Hematopoietic multipotent progenitor cell (in vitro differentiated cells): ENCODE measurements around the gene FAU. TPM values are rescaled to one million over a fixed set of nuclear protein-coding genes. Genes with fewer than 3 reads are reported as not detected.

Source experiments
- DNase-seq, 3 donors: peaks; one replicate each; pipeline ENCODE4 v3.0.0-alpha.2; 2011 to 2015; ENCODE audit warnings: low read depth in 2 of 3, low spot score in 2 of 3
- total RNA-seq: library from RNA; depleted of rRNA; stranded (reverse); fragments of >200 nt; gene quantifications from one replicate; pipeline ENCODE4 v1.2.3, GENCODE V29; 2012

Gene FAU
- total RNA-seq, 1 donor: 655 TPM

GRCh38 chr11:65109231-65110198, 12.4 kb downstream of the FAU start:
- DNase-seq: no peak

GRCh38 chr11:65108469-65109123, 13.3 kb downstream of the FAU start:
- no peak for DNase-seq

- DNase-seq: no peak
These were observed 14.0 kb downstream of the FAU start for GRCh38 chr11:65107751-65108468.

GRCh38 chr11:65107078-65107477, 14.9 kb downstream of the FAU start:
- no peak for DNase-seq

GRCh38 chr11:65104628-65105027, 17.3 kb downstream of the FAU start:
- no peak for DNase-seq

- DNase-seq: no peak
These were observed 18.5 kb downstream of the FAU start for GRCh38 chr11:65103476-65103875.

- no peak for DNase-seq
These were observed 19.5 kb downstream of the FAU start for GRCh38 chr11:65102142-65103095.

- no peak for DNase-seq
These were observed 21.1 kb downstream of the FAU start for GRCh38 chr11:65100674-65101350.

- DNase-seq: no peak
These were observed 25.0 kb downstream of the FAU start for GRCh38 chr11:65096926-65097325.

GRCh38 chr11:65095974-65096806, 25.7 kb downstream of the FAU start, which contains the start of gene VPS51:
Gene VPS51 (plus strand): TSS chr11:65096214. CDS start chr11:65096251, 37 bp downstream.
- DNase-seq: peak; percentile 72 to 93 (median 89)

GRCh38 chr11:65095427-65095826, 26.5 kb downstream of the FAU start:
- DNase-seq: no peak

- no peak for DNase-seq
These were observed 31.3 kb downstream of the FAU start for GRCh38 chr11:65090628-65091027.

- no peak for DNase-seq
These were observed 32.3 kb downstream of the FAU start for GRCh38 chr11:65089621-65090020.

- DNase-seq: no peak
These were observed 34.1 kb downstream of the FAU start for GRCh38 chr11:65087827-65088226.

GRCh38 chr11:65087216-65087615, 34.7 kb downstream of the FAU start:
- DNase-seq: no peak

GRCh38 chr11:65086809-65087208, 35.1 kb downstream of the FAU start:
- no peak for DNase-seq

GRCh38 chr11:65085446-65085845, 36.5 kb downstream of the FAU start:
- DNase-seq: no peak

GRCh38 chr11:65084598-65085375, 37.1 kb downstream of the FAU start:
- DNase-seq: no peak
